Measurements from ENCODE around the gene SHB. TPM values are rescaled to one million over a fixed set of nuclear protein-coding genes. Genes with fewer than 3 reads are reported as not detected.

SHB gene
- total and polyA plus RNA-seq, 2 of the 13 experiments (the other 11 are each of a cell fraction or from before 2014, with no cell fraction given) = 19.4 to 20.7 TPM

- no peak for TF ChIP-seq ZBTB21 (CRISPR knock-in tag; IDR thresholded peaks at IDR 0.05)
- TF ChIP-seq, protein P1, sequence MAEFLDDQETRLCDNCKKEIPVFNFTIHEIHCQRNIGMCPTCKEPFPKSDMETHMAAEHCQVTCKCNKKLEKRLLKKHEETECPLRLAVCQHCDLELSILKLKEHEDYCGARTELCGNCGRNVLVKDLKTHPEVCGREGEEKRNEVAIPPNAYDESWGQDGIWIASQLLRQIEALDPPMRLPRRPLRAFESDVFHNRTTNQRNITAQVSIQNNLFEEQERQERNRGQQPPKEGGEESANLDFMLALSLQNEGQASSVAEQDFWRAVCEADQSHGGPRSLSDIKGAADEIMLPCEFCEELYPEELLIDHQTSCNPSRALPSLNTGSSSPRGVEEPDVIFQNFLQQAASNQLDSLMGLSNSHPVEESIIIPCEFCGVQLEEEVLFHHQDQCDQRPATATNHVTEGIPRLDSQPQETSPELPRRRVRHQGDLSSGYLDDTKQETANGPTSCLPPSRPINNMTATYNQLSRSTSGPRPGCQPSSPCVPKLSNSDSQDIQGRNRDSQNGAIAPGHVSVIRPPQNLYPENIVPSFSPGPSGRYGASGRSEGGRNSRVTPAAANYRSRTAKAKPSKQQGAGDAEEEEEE (CRISPR knock-in tag; IDR thresholded peaks at IDR 0.05; ENCODE audit: borderline replicate concordance) = no peak
- no peak; the same call in 1 of the 2 replicates for TF ChIP-seq ZNF547 (CRISPR knock-in tag; IDR thresholded peaks at IDR 0.05)
- 0 out of 2 replicates have a peak, but pooled peaks have one; percentile 15 for TF ChIP-seq HIVEP1 (CRISPR knock-in tag; IDR thresholded peaks at IDR 0.05)
- no peak for TF ChIP-seq HOXA7 (CRISPR knock-in tag; IDR thresholded peaks at IDR 0.05)
- no peak for TF ChIP-seq ZFP36L2 (CRISPR knock-in tag; IDR thresholded peaks at IDR 0.05)
- no peak for TF ChIP-seq ZSCAN12 (CRISPR knock-in tag; IDR thresholded peaks at IDR 0.05)
- no peak for TF ChIP-seq SMAD9 (CRISPR knock-in tag; IDR thresholded peaks at IDR 0.05)
- peak; percentile 14 for TF ChIP-seq KDM2A (CRISPR knock-in tag; IDR thresholded peaks at IDR 0.05; ENCODE audit: borderline replicate concordance, low read depth)
- TF ChIP-seq DZIP1 (CRISPR knock-in tag; IDR thresholded peaks at IDR 0.05) = no peak
- TF ChIP-seq CHCHD3 (CRISPR knock-in tag; IDR thresholded peaks at IDR 0.05) = no peak
- TF ChIP-seq NFE2L1 (CRISPR knock-in tag; IDR thresholded peaks at IDR 0.05; ENCODE audit: borderline replicate concordance) = no peak
- TF ChIP-seq RXRA (CRISPR knock-in tag; IDR thresholded peaks at IDR 0.05) = peak; percentile 24; the same call in 1 of the 2 replicates
- no peak for TF ChIP-seq PCBP1 (IDR thresholded peaks at IDR 0.05; ENCODE audit: borderline replicate concordance, low read depth, low read length)
- TF ChIP-seq RELA (CRISPR knock-in tag; IDR thresholded peaks at IDR 0.05) = 0 out of 2 replicates have a peak, but pooled peaks have one; percentile 43
- TF ChIP-seq ZNF747 (CRISPR knock-in tag; IDR thresholded peaks at IDR 0.05; ENCODE audit: borderline replicate concordance) = no peak
- TF ChIP-seq NCOR1 (IDR thresholded peaks at IDR 0.05; ENCODE audit: borderline replicate concordance, low read length) = no peak
- peak; percentile 35; the same call in 1 of the 2 replicates for TF ChIP-seq ZNF768 (CRISPR knock-in tag; IDR thresholded peaks at IDR 0.05)
- peak; percentile 13; the same call in 1 of the 2 replicates for TF ChIP-seq SPEN (CRISPR knock-in tag; IDR thresholded peaks at IDR 0.05; ENCODE audit: low read depth)
- TF ChIP-seq E2F1 (CRISPR knock-in tag; IDR thresholded peaks at IDR 0.05) = no peak
- no peak for TF ChIP-seq ZNF678 (CRISPR knock-in tag; IDR thresholded peaks at IDR 0.05)
- peak; percentile 32 for TF ChIP-seq TBL1XR1 (IDR thresholded peaks at IDR 0.05; ENCODE audit: borderline replicate concordance, low read length, partially characterized antibody)
These were observed at the start of gene SHB (continued) for GRCh38 chr9:38068701-38069628.

All from HepG2 (cell line).